ENCODE measurements around the gene ALKBH4.
A peak's percentile ranks its signal among the peaks of the same experiment; 100 is the strongest.

DNA sequence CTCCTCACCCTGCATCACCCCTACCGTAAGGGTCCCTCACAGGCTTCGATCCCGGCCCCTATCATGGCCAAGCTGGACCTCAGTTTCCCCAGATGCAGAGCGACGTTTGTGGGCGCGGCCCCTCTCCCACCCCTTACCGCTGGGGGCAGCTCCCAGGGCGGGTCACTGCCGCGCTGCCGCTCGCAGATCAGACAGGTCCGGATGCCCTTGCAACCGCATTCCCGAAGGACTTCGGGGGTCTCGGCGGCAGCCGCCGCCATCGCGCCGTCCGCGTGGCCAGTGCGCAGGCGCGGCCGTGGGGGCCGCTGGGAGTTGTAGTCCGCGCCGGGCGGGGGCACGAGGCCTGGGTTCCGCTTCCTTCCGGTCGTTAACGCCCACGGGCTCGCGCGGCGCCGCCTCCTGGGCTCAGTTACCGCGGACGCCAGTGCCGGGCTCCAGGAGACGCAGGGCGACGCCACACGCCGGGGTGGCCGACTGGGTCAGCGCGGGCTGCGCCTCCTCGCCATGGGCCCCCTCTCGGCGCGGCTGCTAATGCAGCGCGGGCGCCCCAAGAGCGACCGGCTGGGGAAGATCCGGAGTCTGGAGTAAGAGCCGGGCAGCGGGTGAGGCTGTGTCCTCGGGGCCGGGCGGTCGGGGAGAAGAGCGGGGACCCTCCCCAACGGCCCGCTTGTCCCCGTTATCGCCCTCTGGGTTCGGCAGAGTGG is at the start of gene ALKBH4, which contains the start of gene LRWD1:
- peak; percentile 13 to 14 for TF ChIP-seq POLR2A (IDR thresholded peaks at IDR 0.05)
- TF ChIP-seq CTCF (IDR thresholded peaks at IDR 0.05), result peak in 1 of 4 experiments; percentile 8
- peak; percentile 11 to 79 (median 73) for TF ChIP-seq POLR2AphosphoS5 (IDR thresholded peaks at IDR 0.05)
- no peak for TF ChIP-seq EP300 (IDR thresholded peaks at IDR 0.05)

Data from sigmoid colon (tissue), 4 donors.